Dermis microvascular lymphatic vessel endothelial cell (primary cell): Measurements from ENCODE around the gene DEFB119. TPM values are rescaled to one million over a fixed set of nuclear protein-coding genes. Genes with fewer than 3 reads are reported as not detected.

Experiments used
- total RNA-seq: library from RNA; depleted of rRNA; stranded (reverse); fragments of >200 nt; gene quantifications from 2 replicates; pipeline ENCODE4 v1.2.1, GENCODE V29; 2014

DEFB119 gene
- total RNA-seq, 1 donor from 2014 or later, result not detected

Other genes with a start within 250 kb of the DEFB119 start
- gene DEFB115, start 132.9 kb downstream of the DEFB119 start, total RNA-seq, result not detected in 2 replicates
- gene DEFB116, start 82.0 kb downstream of the DEFB119 start, total RNA-seq, result not detected in 2 replicates
- gene DEFB118, start 22.0 kb downstream of the DEFB119 start, total RNA-seq, result not detected in 2 replicates
- not detected in 2 replicates for gene DEFB121, start 15.6 kb upstream of the DEFB119 start, total RNA-seq
- gene DEFB123, start 50.0 kb upstream of the DEFB119 start, total RNA-seq, result not detected in 2 replicates
- gene DEFB124, start 84.5 kb upstream of the DEFB119 start, total RNA-seq, result not detected in 2 replicates
- gene REM1, start 84.7 kb upstream of the DEFB119 start, total RNA-seq, result under 0.01 TPM in 1 of 2 replicates, not detected in the other
- 31.1 and 56.0 TPM in 2 replicates for gene HM13, start 123.9 kb upstream of the DEFB119 start, total RNA-seq
- 576 and 901 TPM in 2 replicates for gene ID1, start 214.7 kb upstream of the DEFB119 start, total RNA-seq
- gene COX4I2, start 247.3 kb upstream of the DEFB119 start, total RNA-seq, result not detected in 2 replicates